Measurements from ENCODE around the gene NR1I2. TPM values are rescaled to one million over a fixed set of nuclear protein-coding genes. Genes with fewer than 3 reads are reported as not detected.

NR1I2 gene
- total and polyA plus RNA-seq, 2 donors (not counting 3 experiments of a cell fraction or from before 2014, with no cell fraction given), result 0.03 TPM; not detected in 1

- no peaks in the 10 kb centered on the region for H3K27me3 ChIP-seq (ENCODE audit: control insufficient read depth in 2 of 2, insufficient read depth in 2 of 2, low read length in 2 of 2)
- H3K27ac ChIP-seq (ENCODE audit: insufficient read depth, low read depth, low read length), result no peak overlapping the region
- FAIRE-seq (no peak), DNase-seq (ENCODE audit: low read depth, low spot score) (no peak)
- H2AFZ ChIP-seq (ENCODE audit: low read depth, low read length), result no peak overlapping the region
- no peaks in the 10 kb centered on the region for H3K9me1 ChIP-seq (replicated peaks; ENCODE audit: control insufficient read depth, extremely low read depth, insufficient read depth, low read length)
- TF ChIP-seq, protein P1, sequence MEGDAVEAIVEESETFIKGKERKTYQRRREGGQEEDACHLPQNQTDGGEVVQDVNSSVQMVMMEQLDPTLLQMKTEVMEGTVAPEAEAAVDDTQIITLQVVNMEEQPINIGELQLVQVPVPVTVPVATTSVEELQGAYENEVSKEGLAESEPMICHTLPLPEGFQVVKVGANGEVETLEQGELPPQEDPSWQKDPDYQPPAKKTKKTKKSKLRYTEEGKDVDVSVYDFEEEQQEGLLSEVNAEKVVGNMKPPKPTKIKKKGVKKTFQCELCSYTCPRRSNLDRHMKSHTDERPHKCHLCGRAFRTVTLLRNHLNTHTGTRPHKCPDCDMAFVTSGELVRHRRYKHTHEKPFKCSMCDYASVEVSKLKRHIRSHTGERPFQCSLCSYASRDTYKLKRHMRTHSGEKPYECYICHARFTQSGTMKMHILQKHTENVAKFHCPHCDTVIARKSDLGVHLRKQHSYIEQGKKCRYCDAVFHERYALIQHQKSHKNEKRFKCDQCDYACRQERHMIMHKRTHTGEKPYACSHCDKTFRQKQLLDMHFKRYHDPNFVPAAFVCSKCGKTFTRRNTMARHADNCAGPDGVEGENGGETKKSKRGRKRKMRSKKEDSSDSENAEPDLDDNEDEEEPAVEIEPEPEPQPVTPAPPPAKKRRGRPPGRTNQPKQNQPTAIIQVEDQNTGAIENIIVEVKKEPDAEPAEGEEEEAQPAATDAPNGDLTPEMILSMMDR (IDR thresholded peaks at IDR 0.05; ENCODE audit: extremely low read depth in 1 of 2, insufficient read depth in 1 of 2, low read depth in 1 of 2, low read length in 2 of 2), result no peak
- TF ChIP-seq, protein P2, sequence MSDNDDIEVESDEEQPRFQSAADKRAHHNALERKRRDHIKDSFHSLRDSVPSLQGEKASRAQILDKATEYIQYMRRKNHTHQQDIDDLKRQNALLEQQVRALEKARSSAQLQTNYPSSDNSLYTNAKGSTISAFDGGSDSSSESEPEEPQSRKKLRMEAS (IDR thresholded peaks at IDR 0.05; ENCODE audit: insufficient read depth, insufficient read length), result no peak
- no peak for TF ChIP-seq POLR2AphosphoS5 (IDR thresholded peaks at IDR 0.05; ENCODE audit: insufficient read depth, low read depth, low read length)
- no peak for TF ChIP-seq POLR2A (IDR thresholded peaks at IDR 0.05; ENCODE audit: low read depth, low read length)
- TF ChIP-seq JUN (IDR thresholded peaks at IDR 0.05; ENCODE audit: borderline replicate concordance, insufficient read depth, insufficient read length, low read depth), result no peak
- H3K9me3 ChIP-seq (replicated peaks; ENCODE audit: control insufficient read depth, insufficient read depth, low read length), result no peaks in the 10 kb centered on the region
- ChIA-PET CTCF (interaction anchor here (0.8 to 1.7 kb wide), 6 partner anchors 9 to 368 kb away, joined by 3 to 6 read pairs (median 4); no protein-coding TSS in a partner anchor), POLR2A (no interaction called here)
- no peak overlapping the region for H3K9ac ChIP-seq (replicated peaks; ENCODE audit: extremely low read depth, insufficient read depth, low read length)
- H3K4me3 ChIP-seq (replicated peaks in 1 of 3; ENCODE audit: insufficient read depth in 1 of 3, low read depth in 1 of 3, low read length in 3 of 3), result no peak overlapping the region
- no peaks in the 10 kb centered on the region for H3K4me1 ChIP-seq (ENCODE audit: control insufficient read depth, extremely low read depth, insufficient read depth, low read length)
- dilution Hi-C loops (cut with MboI; ENCODE audit: extremely low pct_ligation_motif_present, low sequenced_read_pairs), result no loop called here
- no peaks in the 10 kb centered on the region for H3K36me3 ChIP-seq (ENCODE audit: control insufficient read depth in 2 of 2, extremely low read depth in 1 of 2, insufficient read depth in 2 of 2, low read length in 2 of 2)
- H3K4me2 ChIP-seq (ENCODE audit: insufficient read depth, low read length), result no peak overlapping the region
- no TSS peak for BruUV-seq (replicated peaks)
- intact Hi-C loops (cut with micrococcal nuclease), result no loop called here
- no peaks in the 10 kb centered on the region for H3K79me2 ChIP-seq (ENCODE audit: control insufficient read depth, insufficient read depth, low read length)
- no peaks in the 10 kb centered on the region for H4K20me1 ChIP-seq (replicated peaks; ENCODE audit: control insufficient read depth, extremely low read depth, insufficient read depth, low read length)
Observed at GRCh38 chr3:119818937-119819336, 37.0 kb downstream of the NR1I2 start.

DNA sequence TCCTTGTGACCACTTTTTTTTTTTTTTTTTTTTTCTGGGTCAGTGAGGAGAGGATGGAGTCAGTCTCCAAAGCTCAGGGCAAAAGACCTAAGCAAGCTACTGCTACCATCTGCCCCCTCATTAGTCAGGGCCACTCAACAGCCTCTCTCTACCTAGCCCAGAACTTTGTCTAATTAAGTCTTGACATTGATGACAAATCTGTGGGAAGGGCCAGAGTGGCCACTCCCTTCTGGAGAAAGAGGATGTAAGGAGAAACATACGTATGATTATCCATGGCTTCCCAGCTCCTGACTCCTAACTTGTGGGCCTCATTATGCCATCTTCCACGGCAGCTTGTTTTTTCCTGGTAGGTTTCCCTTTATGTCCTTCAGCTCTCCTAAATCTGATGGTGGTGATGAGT is 37.9 kb downstream of the NR1I2 start:
- POLR2A ChIA-PET, result no interaction called here
- no peak for TF ChIP-seq POLR2A (IDR thresholded peaks at IDR 0.05; ENCODE audit: low read depth, low read length)
- intact Hi-C loops (cut with micrococcal nuclease), result loop anchor here (5.0 kb wide), 1 partner anchor 272 kb away; the partner anchor contains the start of gene GSK3B
- Histone ChIP-seq H3K79me2 (ENCODE audit: control insufficient read depth, insufficient read depth, low read length) (no peaks in the 10 kb centered on the region), H3K9ac (replicated peaks; ENCODE audit: extremely low read depth, insufficient read depth, low read length) (no peak overlapping the region), H3K4me1 (ENCODE audit: control insufficient read depth, extremely low read depth, insufficient read depth, low read length) (no peaks in the 10 kb centered on the region), H4K20me1 (replicated peaks; ENCODE audit: control insufficient read depth, extremely low read depth, insufficient read depth, low read length) (no peaks in the 10 kb centered on the region), H3K36me3 (ENCODE audit: control insufficient read depth in 2 of 2, extremely low read depth in 1 of 2, insufficient read depth in 2 of 2, low read length in 2 of 2) (peaks cover 0 to 2% of the 10 kb centered on the region in 2 experiments), H3K4me3 (replicated peaks in 1 of 3; ENCODE audit: insufficient read depth in 1 of 3, low read depth in 1 of 3, low read length in 3 of 3) (no peak overlapping the region), H3K4me2 (ENCODE audit: insufficient read depth, low read length) (no peak overlapping the region), H3K9me3 (replicated peaks; ENCODE audit: control insufficient read depth, insufficient read depth, low read length) (no peaks in the 10 kb centered on the region), H2AFZ (ENCODE audit: low read depth, low read length) (no peak overlapping the region), H3K27me3 (ENCODE audit: control insufficient read depth in 2 of 2, insufficient read depth in 2 of 2, low read length in 2 of 2) (no peaks in the 10 kb centered on the region), H3K27ac (ENCODE audit: insufficient read depth, low read depth, low read length) (no peak overlapping the region), H3K9me1 (replicated peaks; ENCODE audit: control insufficient read depth, extremely low read depth, insufficient read depth, low read length) (no peaks in the 10 kb centered on the region)
- FAIRE-seq, result no peak
- no TSS peak for BruUV-seq (replicated peaks)
- no peak for DNase-seq (ENCODE audit: low read depth, low spot score)
- CTCF ChIA-PET, result interaction anchor here (0.8 to 1.7 kb wide), 8 partner anchors 10 to 367 kb away, joined by 3 to 6 read pairs (median 4); no protein-coding TSS in a partner anchor
- dilution Hi-C loops (cut with MboI; ENCODE audit: extremely low pct_ligation_motif_present, low sequenced_read_pairs), result no loop called here
